Mesenchymal stem cell (in vitro differentiated cells and primary cell): ENCODE data around the gene SERPINI2.

Source experiments
- DNase-seq: peaks from one replicate; pipeline ENCODE4 v3.0.0-alpha.2; 2013
- H2AFZ ChIP-seq: one replicate; pipeline ENCODE4 v1.6.1; 2013; ENCODE audit warnings: low read depth, mild to moderate bottlenecking, control low read depth, inconsistent platforms, low read length, moderate library complexity
- H2AK5ac ChIP-seq: 2 replicates; pipeline ENCODE4 v1.6.1; 2013; ENCODE audit warnings: low read length, moderate library complexity, mild to moderate bottlenecking, inconsistent platforms; ENCODE audit not compliant: severe bottlenecking
- H2BK120ac ChIP-seq: one replicate; pipeline ENCODE4 v1.6.1; 2013; ENCODE audit warnings: low read depth, mild to moderate bottlenecking, inconsistent platforms, low read length, moderate library complexity
- H2BK12ac ChIP-seq, 2 experiments: one replicate each; pipeline ENCODE4 v1.6.1; 2013; ENCODE audit warnings: inconsistent platforms in 2 of 2, low read length in 2 of 2, mild to moderate bottlenecking in 2 of 2, moderate library complexity in 2 of 2, control low read depth in 1 of 2
- H2BK15ac ChIP-seq: one replicate; pipeline ENCODE4 v1.6.1; 2013; ENCODE audit warnings: mild to moderate bottlenecking, low read depth, inconsistent platforms; ENCODE audit not compliant: poor library complexity, severe bottlenecking
- H2BK5ac ChIP-seq: 2 replicates; pipeline ENCODE4 v1.6.1; 2013; ENCODE audit warnings: low read depth, mild to moderate bottlenecking, low read length, control low read depth, inconsistent platforms; ENCODE audit not compliant: poor library complexity, severe bottlenecking
- H3K14ac ChIP-seq, 2 experiments: one replicate each; pipeline ENCODE4 v1.6.1; 2013; ENCODE audit warnings: inconsistent platforms in 2 of 2, low read length in 2 of 2, control low read depth in 1 of 2, mild to moderate bottlenecking in 1 of 2, moderate library complexity in 1 of 2
- H3K18ac ChIP-seq, 2 experiments: one replicate each; pipeline ENCODE4 v1.6.1; 2013; ENCODE audit warnings: inconsistent platforms in 2 of 2, low read length in 2 of 2, control low read depth in 1 of 2, low read depth in 1 of 2, mild to moderate bottlenecking in 1 of 2
- H3K23ac ChIP-seq, 2 experiments: one replicate each; pipeline ENCODE4 v1.6.1; 2013; ENCODE audit warnings: inconsistent platforms in 2 of 2, low read length in 2 of 2, mild to moderate bottlenecking in 2 of 2, moderate library complexity in 2 of 2, control low read depth in 1 of 2
- H3K27ac ChIP-seq: 2 replicates; pipeline ENCODE4 v1.5.1; 2013; ENCODE audit warnings: mild to moderate bottlenecking, moderate library complexity, low read length, control low read depth, inconsistent platforms; ENCODE audit not compliant: poor library complexity, severe bottlenecking
- H3K27me3 ChIP-seq, 2 experiments: 2 replicates each; pipeline versions ENCODE4 v1.6.1 to v1.7.0; 2013; ENCODE audit warnings: low read length in 2 of 2, mild to moderate bottlenecking in 2 of 2, moderate library complexity in 2 of 2, control low read depth in 1 of 2, inconsistent platforms in 1 of 2; ENCODE audit not compliant: control insufficient read depth in 1 of 2, insufficient read depth in 1 of 2
- H3K36me3 ChIP-seq, 2 experiments: 2 replicates each; pipeline versions ENCODE4 v1.6.1 to v1.7.0; 2013; ENCODE audit warnings: low read length in 2 of 2, control low read depth in 1 of 2, inconsistent platforms in 1 of 2, low read depth in 1 of 2, mild to moderate bottlenecking in 1 of 2; ENCODE audit not compliant: insufficient read depth in 2 of 2, control insufficient read depth in 1 of 2
- H3K4ac ChIP-seq, 2 experiments: one replicate each; pipeline ENCODE4 v1.6.1; 2013; ENCODE audit warnings: inconsistent platforms in 2 of 2, low read length in 2 of 2, mild to moderate bottlenecking in 2 of 2, moderate library complexity in 2 of 2, control low read depth in 1 of 2, low read depth in 1 of 2
- H3K4me1 ChIP-seq: 2 replicates; pipeline ENCODE4 v1.6.1; 2013; ENCODE audit warnings: low read depth, low read length, control low read depth; ENCODE audit not compliant: control insufficient read depth, insufficient read depth
- H3K4me2 ChIP-seq: 2 replicates; pipeline ENCODE4 v1.6.1; 2013; ENCODE audit warnings: low read length, mild to moderate bottlenecking, inconsistent platforms; ENCODE audit not compliant: poor library complexity, severe bottlenecking
- H3K4me3 ChIP-seq, 2 experiments: 2 replicates each; pipeline versions ENCODE4 v1.5.1 to v1.7.0; 2013; ENCODE audit warnings: low read length in 2 of 2, mild to moderate bottlenecking in 2 of 2, control low read depth in 1 of 2, low read depth in 1 of 2; ENCODE audit not compliant: insufficient read depth in 1 of 2
- H3K79me1 ChIP-seq: replicated peaks from 2 replicates; pipeline ENCODE4 v1.6.1; 2013; ENCODE audit warnings: mild to moderate bottlenecking, control low read depth, low read length, inconsistent platforms; ENCODE audit not compliant: poor library complexity, severe bottlenecking
- H3K9ac ChIP-seq: 2 replicates; pipeline ENCODE4 v1.7.0; 2013; ENCODE audit warnings: mild to moderate bottlenecking, low read length, moderate library complexity
- H3K9me3 ChIP-seq: 2 replicates; pipeline ENCODE4 v1.7.0; 2013; ENCODE audit warnings: mild to moderate bottlenecking, low read length; ENCODE audit not compliant: control insufficient read depth
- H4K8ac ChIP-seq: one replicate; pipeline ENCODE4 v1.6.1; 2013; ENCODE audit warnings: inconsistent platforms, mild to moderate bottlenecking, low read length, moderate library complexity
- H4K91ac ChIP-seq: one replicate; pipeline ENCODE4 v1.6.1; 2013; ENCODE audit warnings: mild to moderate bottlenecking, low read length, inconsistent platforms
- WGBS: methylation state at CpG from one replicate; pipeline ENCODE4 v1.1.7; 2013; ENCODE audit warnings: mixed read lengths; 5-methylcytosine and 5-hydroxymethylcytosine counted together

SERPINI2 gene

DNA sequence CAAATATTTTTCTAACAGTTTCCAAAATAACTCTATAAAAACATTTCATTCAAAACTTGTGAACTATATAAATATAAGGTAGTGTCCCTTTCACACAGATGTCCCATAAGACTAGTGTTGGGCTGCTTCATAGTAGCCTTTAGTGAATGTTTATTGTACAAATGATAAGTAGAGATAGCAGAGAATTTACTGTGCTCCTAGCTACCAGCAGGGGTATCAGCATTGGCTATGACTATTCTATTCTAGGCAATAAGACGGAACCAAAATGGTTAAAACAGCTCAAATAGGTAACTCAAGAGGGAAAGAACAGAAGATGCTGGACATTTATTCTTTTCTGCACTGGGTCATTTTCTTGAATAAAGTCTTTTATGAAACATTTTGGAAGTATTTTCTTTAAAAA is 22.6 kb downstream of the SERPINI2 start:
- no peaks in the 10 kb centered on the region for H3K79me1 ChIP-seq
- H2AK5ac ChIP-seq, result no peak overlapping the region
- no peaks in the 10 kb centered on the region for H3K27me3 ChIP-seq
- H3K4me3 ChIP-seq, result no peak overlapping the region
- H3K4me2 ChIP-seq, result no peak overlapping the region
- H3K9me3 ChIP-seq, result no peaks in the 10 kb centered on the region
- no peak overlapping the region for H2BK15ac ChIP-seq
- no peak overlapping the region for H2BK5ac ChIP-seq
- no peak overlapping the region for H3K14ac ChIP-seq
- H3K27ac ChIP-seq, result no peak overlapping the region
- H3K18ac ChIP-seq, result no peak overlapping the region
- no peak overlapping the region for H3K4ac ChIP-seq
- no peak overlapping the region for H3K23ac ChIP-seq
- H4K91ac ChIP-seq, result no peak overlapping the region
- no peaks in the 10 kb centered on the region for H3K4me1 ChIP-seq
- no peak overlapping the region for H3K9ac ChIP-seq
- no peak overlapping the region for H2BK120ac ChIP-seq
- H2AFZ ChIP-seq, result no peak overlapping the region
- no peak for DNase-seq
- no peaks in the 10 kb centered on the region for H3K36me3 ChIP-seq
- WGBS, result 89% methylated on average over 1 of the region's 1 CpG
- no peak overlapping the region for H2BK12ac ChIP-seq
- H4K8ac ChIP-seq, result no peak overlapping the region

DNA sequence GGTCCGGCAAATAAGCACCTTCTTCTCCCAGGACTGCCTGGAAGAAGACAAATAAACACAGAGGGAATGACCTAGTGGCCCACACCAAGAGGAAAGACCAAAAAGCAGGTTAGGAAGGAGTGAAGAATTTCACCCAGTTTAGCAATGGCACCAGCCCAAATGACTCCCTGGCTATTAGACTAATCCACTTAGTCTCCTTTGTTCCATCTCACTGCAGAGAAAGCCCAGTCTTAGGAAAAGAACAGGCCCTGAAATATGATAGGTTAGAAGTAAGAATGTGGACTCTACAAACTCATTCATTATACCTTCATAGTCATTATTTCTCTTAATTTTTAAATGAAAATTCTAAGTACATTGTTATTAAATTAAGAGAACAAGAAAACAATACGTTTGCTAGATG is 23.2 kb downstream of the SERPINI2 start:
- H3K27ac ChIP-seq, result no peak overlapping the region
- no peaks in the 10 kb centered on the region for H3K36me3 ChIP-seq
- H4K91ac ChIP-seq, result no peak overlapping the region
- no peak overlapping the region for H3K18ac ChIP-seq
- no peak overlapping the region for H2BK5ac ChIP-seq
- H3K4ac ChIP-seq, result no peak overlapping the region
- no peak overlapping the region for H3K23ac ChIP-seq
- H3K4me1 ChIP-seq, result no peaks in the 10 kb centered on the region
- DNase-seq, result no peak
- no peak overlapping the region for H2BK12ac ChIP-seq
- no peak overlapping the region for H3K4me2 ChIP-seq
- no peak overlapping the region for H2BK120ac ChIP-seq
- no peak overlapping the region for H3K4me3 ChIP-seq
- H3K9me3 ChIP-seq, result no peaks in the 10 kb centered on the region
- no peak overlapping the region for H4K8ac ChIP-seq
- no peak overlapping the region for H3K14ac ChIP-seq
- H2AK5ac ChIP-seq, result no peak overlapping the region
- H3K9ac ChIP-seq, result no peak overlapping the region
- H2BK15ac ChIP-seq, result no peak overlapping the region
- H2AFZ ChIP-seq, result no peak overlapping the region
- no peaks in the 10 kb centered on the region for H3K79me1 ChIP-seq
- H3K27me3 ChIP-seq, result no peaks in the 10 kb centered on the region
- no CpG with 5 or more reads among the region's 2 CpGs for WGBS

- Histone ChIP-seq H4K91ac (no peak overlapping the region), H3K23ac (no peak overlapping the region), H3K4ac (no peak overlapping the region), H2BK12ac (no peak overlapping the region), H3K14ac (no peak overlapping the region), H3K4me3 (no peak overlapping the region), H2BK15ac (no peak overlapping the region), H3K9me3 (no peaks in the 10 kb centered on the region), H3K9ac (no peak overlapping the region), H2BK5ac (no peak overlapping the region), H2BK120ac (no peak overlapping the region), H3K36me3 (no peaks in the 10 kb centered on the region), H3K18ac (no peak overlapping the region), H2AFZ (no peak overlapping the region), H3K4me2 (no peak overlapping the region), H3K27ac (no peak overlapping the region), H3K27me3 (no peaks in the 10 kb centered on the region), H3K79me1 (no peaks in the 10 kb centered on the region), H4K8ac (no peak overlapping the region), H2AK5ac (no peak overlapping the region), H3K4me1 (no peaks in the 10 kb centered on the region)
- 95% methylated on average over 4 of the region's 5 CpGs for WGBS
- no peak for DNase-seq
Observed at GRCh38 chr3:167450195-167450594, 23.6 kb downstream of the SERPINI2 start.

GRCh38 chr3:167445491-167445890 is 28.4 kb downstream of the SERPINI2 start:
- Histone ChIP-seq H3K18ac (no peak overlapping the region), H2BK5ac (no peak overlapping the region), H4K8ac (no peak overlapping the region), H3K79me1 (no peaks in the 10 kb centered on the region), H3K9me3 (no peaks in the 10 kb centered on the region), H3K36me3 (no peaks in the 10 kb centered on the region), H2BK12ac (no peak overlapping the region), H2AK5ac (no peak overlapping the region), H2AFZ (no peak overlapping the region), H2BK15ac (no peak overlapping the region), H3K9ac (no peak overlapping the region), H3K4me1 (no peaks in the 10 kb centered on the region), H2BK120ac (no peak overlapping the region), H4K91ac (no peak overlapping the region), H3K27ac (no peak overlapping the region), H3K27me3 (no peaks in the 10 kb centered on the region), H3K4me3 (no peak overlapping the region), H3K23ac (no peak overlapping the region), H3K4ac (no peak overlapping the region), H3K14ac (no peak overlapping the region), H3K4me2 (no peak overlapping the region)
- DNase-seq, result no peak
